Measurements from ENCODE around the gene VPS13D. TPM values are rescaled to one million over a fixed set of nuclear protein-coding genes. Genes with fewer than 3 reads are reported as not detected.
"Not testable (repeated sequence)": the region's sequence is repeated elsewhere in the genome, so short reads cannot be mapped to it uniquely, and the experiment has no call there.

VPS13D gene
- total RNA-seq, 2 donors from 2014 or later: 43.1 to 50.6 TPM

GRCh38 chr1:12447849-12448312 is 218.1 kb downstream of the VPS13D start:
- intact Hi-C loops (cut with DNase I): no loop called here
- ATAC-seq: no peak
- no peak for DNase-seq

GRCh38 chr1:12448746-12449177 is 218.9 kb downstream of the VPS13D start:
- no peak for DNase-seq
- intact Hi-C loops (cut with DNase I): no loop called here
- peak; percentile 55 to 70 for ATAC-seq

GRCh38 chr1:12450090-12450755 is 220.4 kb downstream of the VPS13D start:
- DNase-seq (no peak), ATAC-seq (peak in 1 of 2 donors; percentile 52)
- intact Hi-C loops (cut with DNase I): no loop called here

- ATAC-seq (no peak), DNase-seq (no peak)
- intact Hi-C loops (cut with DNase I): no loop called here
Observed at GRCh38 chr1:12450756-12451559, 221.1 kb downstream of the VPS13D start.

GRCh38 chr1:12451560-12451900 is 221.7 kb downstream of the VPS13D start:
- DNase-seq: no peak
- ATAC-seq: no peak
- intact Hi-C loops (cut with DNase I): no loop called here

- ATAC-seq (no peak), DNase-seq (no peak)
- intact Hi-C loops (cut with DNase I): no loop called here
Observed at GRCh38 chr1:12452262-12452661, 222.4 kb downstream of the VPS13D start.

- no peak for DNase-seq
- no peak for ATAC-seq
- intact Hi-C loops (cut with DNase I): no loop called here
Observed at GRCh38 chr1:12453400-12454343, 223.8 kb downstream of the VPS13D start.

- intact Hi-C loops (cut with DNase I): no loop called here
- DNase-seq (no peak), ATAC-seq (peak in 1 of 2 donors; percentile 43)
Observed at GRCh38 chr1:12454406-12455391, 224.9 kb downstream of the VPS13D start.

- ATAC-seq; intact Hi-C loops (cut with DNase I); DNase-seq: not testable (repeated sequence)
Observed at GRCh38 chr1:12456081-12456480, 226.3 kb downstream of the VPS13D start.

GRCh38 chr1:12456979-12457378 is 227.1 kb downstream of the VPS13D start:
- intact Hi-C loops (cut with DNase I): no loop called here
- ATAC-seq (no peak), DNase-seq (no peak)

GRCh38 chr1:12457771-12458170 is 227.9 kb downstream of the VPS13D start:
- ATAC-seq: peak in 1 of 2 donors; percentile 10
- intact Hi-C loops (cut with DNase I): no loop called here
- no peak for DNase-seq

GRCh38 chr1:12458571-12458970 is 228.7 kb downstream of the VPS13D start:
- ATAC-seq (peak in 1 of 2 donors; percentile 52), DNase-seq (peak; percentile 56)
- intact Hi-C loops (cut with DNase I): no loop called here

- intact Hi-C loops (cut with DNase I): loop anchor here in 1 of 2 donors (5.0 kb wide), 2 partner anchors 137 to 157 kb away; partner anchors contain the start of gene DHRS3
Observed at GRCh38 chr1:12460121-12460520, 230.3 kb downstream of the VPS13D start.

GRCh38 chr1:12460911-12461621 is 231.2 kb downstream of the VPS13D start:
- DNase-seq: peak; percentile 64
- ATAC-seq: peak; percentile 60 to 65
- intact Hi-C loops (cut with DNase I): loop anchor here in 1 of 2 donors (5.0 kb wide), 2 partner anchors 136 to 156 kb away; partner anchors contain the start of gene DHRS3

More at GRCh38 chr1:12460121-12460520, 230.3 kb downstream of the VPS13D start:
- peak; percentile 38 to 62 for ATAC-seq
- peak; percentile 64 for DNase-seq

GRCh38 chr1:12461754-12462153 is 231.9 kb downstream of the VPS13D start:
- intact Hi-C loops (cut with DNase I): loop anchor here in 1 of 2 donors (5.0 kb wide), 2 partner anchors 136 to 156 kb away; partner anchors contain the start of gene DHRS3
- DNase-seq: no peak
- ATAC-seq: no peak

- intact Hi-C loops (cut with DNase I): loop anchor here in 1 of 2 donors (5.0 kb wide), 2 partner anchors 135 to 155 kb away; partner anchors contain the start of gene DHRS3
- ATAC-seq (no peak), DNase-seq (no peak)
Observed at GRCh38 chr1:12462586-12462985, 232.8 kb downstream of the VPS13D start.

GRCh38 chr1:12464045-12464461 is 234.2 kb downstream of the VPS13D start:
- no peak for DNase-seq
- intact Hi-C loops (cut with DNase I): loop anchor here in 1 of 2 donors (5.0 kb wide), 2 partner anchors 133 to 153 kb away; partner anchors contain the start of gene DHRS3
- ATAC-seq: peak in 1 of 2 donors; percentile 17

Measured in left cardiac atrium (tissue), 4 donors.